Hindlimb muscle (tissue), 1 donor: ENCODE results near the gene DYSF. TPM values are rescaled to one million over a fixed set of nuclear protein-coding genes. Genes with fewer than 3 reads are reported as not detected.

Source experiments
- DNase-seq: peaks from one replicate; pipeline ENCODE4 v3.0.0-alpha.2; 2013
- polyA plus RNA-seq: library from polyadenylated mRNA; unstranded; fragments of 120-200 nt; gene quantifications from one replicate; pipeline ENCODE4 v1.2.1, GENCODE V29; 2013; ENCODE audit not compliant: insufficient read length

The DYSF gene
- polyA plus RNA-seq, 1 donor: 185 TPM

- no peak for DNase-seq
Observed at GRCh38 chr2:71661782-71662181, 208.4 kb downstream of the DYSF start.

GRCh38 chr2:71662665-71663394 lies 209.5 kb downstream of the DYSF start:
- no peak for DNase-seq

GRCh38 chr2:71664161-71664560 lies 210.8 kb downstream of the DYSF start:
- no peak for DNase-seq

- no peak for DNase-seq
Observed at GRCh38 chr2:71665168-71666093, 212.1 kb downstream of the DYSF start.

GRCh38 chr2:71666094-71666474 lies 212.7 kb downstream of the DYSF start:
- DNase-seq: no peak

GRCh38 chr2:71667256-71668182 lies 214.2 kb downstream of the DYSF start:
- no peak for DNase-seq

GRCh38 chr2:71668326-71669057 lies 215.1 kb downstream of the DYSF start:
- no peak for DNase-seq

GRCh38 chr2:71669058-71669456 lies 215.7 kb downstream of the DYSF start:
- no peak for DNase-seq

GRCh38 chr2:71669628-71670429 lies 216.5 kb downstream of the DYSF start:
- no peak for DNase-seq

GRCh38 chr2:71670430-71670795 lies 217.1 kb downstream of the DYSF start:
- DNase-seq: no peak

- DNase-seq: no peak
Observed at GRCh38 chr2:71671203-71671854, 218.0 kb downstream of the DYSF start.

- DNase-seq: no peak
Observed at GRCh38 chr2:71671895-71672825, 218.8 kb downstream of the DYSF start.

- DNase-seq: no peak
Observed at GRCh38 chr2:71672826-71673795, 219.8 kb downstream of the DYSF start.

GRCh38 chr2:71674158-71674851 lies 220.9 kb downstream of the DYSF start:
- DNase-seq: no peak

GRCh38 chr2:71675296-71675695 lies 221.9 kb downstream of the DYSF start:
- DNase-seq: no peak

GRCh38 chr2:71678874-71679273 lies 225.5 kb downstream of the DYSF start:
- DNase-seq: no peak

GRCh38 chr2:71679491-71679890 lies 226.1 kb downstream of the DYSF start:
- no peak for DNase-seq

GRCh38 chr2:71680925-71681324 lies 227.6 kb downstream of the DYSF start:
- DNase-seq: no peak
